Epithelial cell of proximal tubule (primary cell): ENCODE data around the gene ACAP3. TPM values are rescaled to one million over a fixed set of nuclear protein-coding genes. Genes with fewer than 3 reads are reported as not detected.

Experiments
- DNase-seq: peaks from one replicate; pipeline ENCODE4 v3.0.0-alpha.2; 2011; ENCODE audit warnings: low read depth
- H3K4me3 ChIP-seq: 2 replicates; pipeline ENCODE4 v1.5.1; 2011; ENCODE audit warnings: low read depth, mild to moderate bottlenecking, low read length
- CTCF ChIP-seq: conservative IDR thresholded peaks from 2 replicates; pipeline ENCODE4 v1.5.1; 2012; ENCODE audit warnings: low read depth, mild to moderate bottlenecking, low read length
- total RNA-seq: library from RNA; depleted of rRNA; stranded (reverse); fragments of >200 nt; gene quantifications from 2 replicates; pipeline ENCODE4 v1.2.3, GENCODE V29; 2015

ACAP3 gene
- total RNA-seq, 1 donor from 2014 or later = 29.1 TPM

- DNase-seq = no peak
- TF ChIP-seq CTCF = no peak
- peak overlapping the region; percentile 73 for H3K4me3 ChIP-seq
Measured at GRCh38 chr1:1304331-1305299, 3.1 kb downstream of the ACAP3 start.

- H3K4me3 ChIP-seq = no peak overlapping the region
- no peak for TF ChIP-seq CTCF
- no peak for DNase-seq
Measured at GRCh38 chr1:1303736-1304135, 4.0 kb downstream of the ACAP3 start.

DNA sequence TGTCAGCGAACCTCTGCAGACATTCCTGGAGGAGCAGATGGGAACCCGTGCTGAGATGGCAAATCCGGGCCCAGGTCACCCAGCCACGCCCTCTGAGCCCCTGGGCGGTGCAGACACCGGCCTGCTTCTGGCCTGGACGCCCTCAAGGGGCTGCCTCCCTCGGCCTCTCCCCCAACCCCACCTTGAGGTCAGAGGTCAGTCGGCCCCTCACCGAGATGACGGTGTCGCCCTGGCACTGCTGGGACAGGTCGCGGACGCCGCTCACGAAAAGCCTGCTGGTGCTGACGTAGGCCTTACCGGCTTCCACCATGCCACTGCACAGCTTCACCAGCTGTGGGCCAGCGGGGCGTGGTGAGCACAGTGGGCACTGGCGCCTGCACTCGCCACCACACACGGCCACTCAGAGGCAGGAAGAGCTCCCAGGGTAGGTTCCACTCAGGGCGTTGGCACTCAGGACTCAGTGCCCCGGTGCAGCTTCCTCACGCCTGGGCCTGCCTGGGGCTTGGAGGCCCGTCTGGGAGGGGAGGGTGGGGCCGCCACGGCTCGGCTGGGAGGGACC lies 4.7 kb downstream of the ACAP3 start:
- no peak overlapping the region for H3K4me3 ChIP-seq
- no peak for DNase-seq
- no peak for TF ChIP-seq CTCF

- H3K4me3 ChIP-seq = no peak overlapping the region
- TF ChIP-seq CTCF = peak; percentile 58
- DNase-seq = no peak
Measured at GRCh38 chr1:1302006-1302430, 5.7 kb downstream of the ACAP3 start.

GRCh38 chr1:1300352-1300739 lies 7.4 kb downstream of the ACAP3 start:
- H3K4me3 ChIP-seq = no peak overlapping the region
- no peak for DNase-seq
- TF ChIP-seq CTCF = peak; percentile 5

DNA sequence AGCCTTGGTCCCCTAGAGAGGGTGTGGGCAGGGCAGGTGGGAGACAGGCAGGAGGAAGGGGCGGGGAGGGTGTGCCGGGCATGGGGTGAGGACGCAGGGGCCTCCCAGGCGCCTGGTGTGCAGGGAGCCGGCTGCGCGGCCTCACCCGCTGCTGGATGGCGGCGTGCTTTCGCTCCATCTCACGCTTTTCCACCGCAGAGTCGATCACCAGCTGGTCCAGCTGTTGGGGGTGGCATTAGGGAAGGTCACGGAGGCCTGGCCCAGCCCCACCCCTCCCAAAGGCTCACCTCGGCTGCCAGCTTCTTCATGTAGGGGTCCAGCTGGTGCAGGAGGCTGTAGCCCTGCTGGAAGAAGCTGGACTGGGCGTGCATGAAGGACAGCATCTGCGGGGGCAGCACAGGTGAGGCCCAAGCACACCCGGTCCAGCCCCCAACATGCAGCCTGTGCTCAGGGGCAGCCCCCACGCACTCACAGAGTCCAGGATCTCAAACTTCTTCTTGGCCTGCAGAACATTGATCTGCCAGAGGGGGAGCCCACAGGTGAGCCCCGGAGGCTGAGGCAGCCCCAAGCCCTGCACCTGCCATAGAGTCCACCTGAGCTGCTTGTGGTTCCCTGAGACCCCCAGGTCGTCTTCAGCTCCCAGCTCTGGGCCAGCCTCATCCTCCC lies 7.9 kb downstream of the ACAP3 start:
- no peak for DNase-seq
- no peak overlapping the region for H3K4me3 ChIP-seq
- peak; percentile 38 for TF ChIP-seq CTCF
